ENCODE data around the gene XCL1.
"Not testable (repeated sequence)": the region's sequence is repeated elsewhere in the genome, so short reads cannot be mapped to it uniquely, and the experiment has no call there.

The XCL1 gene, protein sequence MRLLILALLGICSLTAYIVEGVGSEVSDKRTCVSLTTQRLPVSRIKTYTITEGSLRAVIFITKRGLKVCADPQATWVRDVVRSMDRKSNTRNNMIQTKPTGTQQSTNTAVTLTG

GRCh38 chr1:168576245-168576688 lies at the start of gene XCL1:
Gene XCL1 (plus strand): TSS chr1:168576605. CDS start chr1:168576638, 33 bp downstream.
- DNase-seq (ENCODE audit: low read depth in 2 of 2) = peak in 1 of 2 donors; percentile 21

DNA sequence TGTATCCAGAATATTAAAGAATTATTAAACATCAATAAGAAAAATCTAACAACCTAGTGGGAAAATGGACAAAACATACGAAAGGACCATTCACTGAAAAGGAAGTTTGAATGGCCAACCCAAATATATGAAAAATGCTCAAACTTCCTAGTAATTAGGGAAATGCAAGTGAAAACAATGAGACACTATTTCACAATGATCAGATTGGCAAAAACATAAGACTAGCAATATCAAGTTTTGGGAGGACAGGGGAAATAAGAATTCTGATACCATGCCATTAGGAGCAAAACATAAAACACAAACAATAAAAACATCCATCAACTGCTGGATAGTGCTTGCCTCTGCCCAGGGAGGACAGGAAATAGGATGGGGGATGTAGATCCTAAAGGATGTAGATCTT lies 46.9 kb upstream of the XCL1 start:
- DNase-seq (ENCODE audit: low read depth in 2 of 2) = no peak

- no peak for DNase-seq (ENCODE audit: low read depth in 2 of 2)
Observed at GRCh38 chr1:168531615-168532345, 44.6 kb upstream of the XCL1 start.

DNA sequence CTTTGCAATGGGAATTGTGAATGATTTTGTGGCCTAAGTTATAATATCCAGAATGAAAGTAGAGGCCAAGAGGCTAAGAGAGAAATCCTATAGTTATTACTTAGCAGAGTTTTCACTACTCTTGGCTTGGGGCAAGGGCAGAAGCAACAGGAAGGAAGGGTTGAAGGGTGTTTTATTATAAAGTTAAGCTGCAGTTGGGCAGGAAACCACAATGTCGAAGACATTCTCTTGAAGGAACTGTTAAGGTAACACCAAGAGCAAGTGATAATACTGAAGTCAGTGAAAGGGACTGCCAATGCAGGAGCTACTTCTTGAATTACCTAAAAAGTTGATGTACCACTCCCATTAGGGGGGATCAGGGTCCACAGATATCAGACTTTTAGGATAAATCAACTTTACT lies 40.9 kb upstream of the XCL1 start:
- DNase-seq (ENCODE audit: low read depth in 2 of 2) = no peak

DNA sequence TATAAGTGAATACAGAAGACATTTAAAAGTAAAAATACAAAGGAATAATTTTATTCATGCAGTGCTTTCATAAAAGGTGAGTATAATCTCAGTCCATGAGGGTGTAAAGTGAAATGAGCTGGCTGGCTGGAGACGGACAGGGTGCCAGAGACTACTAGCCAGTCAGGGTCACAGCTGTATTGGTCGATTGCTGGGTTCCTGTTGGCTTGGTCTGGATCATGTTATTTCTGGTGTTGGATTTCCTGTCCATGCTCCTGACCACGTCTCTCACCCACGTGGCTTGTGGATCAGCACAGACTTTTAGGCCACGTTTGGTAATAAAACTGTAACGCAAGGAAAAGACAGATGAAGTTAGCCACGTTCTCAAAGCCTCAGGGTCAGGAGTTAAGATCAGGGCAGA lies 35.6 kb upstream of the XCL1 start:
- not testable (repeated sequence) for DNase-seq (ENCODE audit: low read depth in 2 of 2)

DNA sequence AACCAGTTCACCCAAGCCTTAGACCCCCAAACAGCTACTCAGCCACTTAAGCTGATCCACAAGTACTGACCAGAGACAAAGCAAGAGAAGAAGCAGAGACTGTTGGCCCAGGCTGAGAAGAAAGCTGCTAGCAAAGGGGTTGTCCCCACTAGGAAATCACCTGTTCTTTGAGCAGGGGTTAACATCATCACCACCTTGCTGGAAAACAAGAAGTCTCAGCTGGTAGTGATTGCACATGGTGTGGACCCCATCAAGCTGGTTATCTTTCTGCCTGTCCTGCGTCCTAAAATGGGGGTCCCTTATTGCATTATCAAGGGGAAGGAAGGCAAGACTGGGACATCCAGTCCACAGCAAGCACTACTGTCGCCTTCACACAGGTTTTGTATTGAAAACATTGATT lies 33.4 kb upstream of the XCL1 start:
- not testable (repeated sequence) for DNase-seq (ENCODE audit: low read depth in 2 of 2)

- not testable (repeated sequence) for DNase-seq (ENCODE audit: low read depth in 2 of 2)
Observed at GRCh38 chr1:168543840-168544498, 32.4 kb upstream of the XCL1 start, which contains the start of gene XCL2. Gene XCL2 (minus strand): TSS chr1:168543997. CDS start chr1:168543964, 33 bp downstream.

DNA sequence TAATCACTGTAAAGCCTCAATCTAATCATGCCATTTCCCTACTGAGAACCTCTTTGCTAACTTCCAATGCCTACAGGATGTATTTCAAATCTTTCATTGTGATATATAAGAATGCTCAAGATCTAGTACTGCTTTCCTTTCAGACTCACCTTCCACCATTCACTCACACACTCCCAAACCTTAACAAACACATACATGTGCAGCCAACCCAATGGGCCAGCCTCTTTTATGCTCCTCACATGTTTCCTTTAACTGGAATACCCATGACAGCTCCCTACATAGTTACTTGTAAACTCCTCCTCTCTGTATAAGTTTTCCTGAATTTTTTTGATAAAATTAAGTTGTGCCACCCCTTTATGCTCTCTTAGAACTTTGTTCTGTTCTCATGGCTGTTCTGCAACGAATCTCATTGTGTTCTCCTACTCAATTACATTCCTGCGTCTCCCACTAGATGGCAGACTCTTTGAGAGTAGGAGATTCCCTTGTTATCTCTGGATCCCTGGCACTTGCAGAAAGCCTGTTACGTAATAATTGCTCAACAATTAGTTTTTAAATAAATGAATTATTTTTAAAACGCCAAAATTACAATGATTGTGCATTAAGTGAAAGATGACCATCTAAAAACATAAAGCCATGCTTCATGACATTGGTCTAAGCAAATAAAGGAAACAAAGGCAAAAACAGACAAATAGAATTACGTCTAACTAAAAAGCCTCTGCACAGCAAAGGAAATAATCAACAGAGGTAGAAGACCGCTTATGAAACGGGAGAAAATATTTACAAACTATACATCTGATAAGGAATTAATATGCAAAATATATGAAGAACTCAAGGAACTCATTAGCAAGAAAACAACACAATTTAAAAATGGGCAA lies 30.5 kb upstream of the XCL1 start:
- not testable (repeated sequence) for DNase-seq (ENCODE audit: low read depth in 2 of 2)

GRCh38 chr1:168546553-168546895 lies 29.9 kb upstream of the XCL1 start:
- not testable (repeated sequence) for DNase-seq (ENCODE audit: low read depth in 2 of 2)

- no peak for DNase-seq (ENCODE audit: low read depth in 2 of 2)
Observed at GRCh38 chr1:168550971-168551370, 25.4 kb upstream of the XCL1 start.

- DNase-seq (ENCODE audit: low read depth in 2 of 2) = no peak
Observed at GRCh38 chr1:168551688-168552087, 24.7 kb upstream of the XCL1 start.

DNA sequence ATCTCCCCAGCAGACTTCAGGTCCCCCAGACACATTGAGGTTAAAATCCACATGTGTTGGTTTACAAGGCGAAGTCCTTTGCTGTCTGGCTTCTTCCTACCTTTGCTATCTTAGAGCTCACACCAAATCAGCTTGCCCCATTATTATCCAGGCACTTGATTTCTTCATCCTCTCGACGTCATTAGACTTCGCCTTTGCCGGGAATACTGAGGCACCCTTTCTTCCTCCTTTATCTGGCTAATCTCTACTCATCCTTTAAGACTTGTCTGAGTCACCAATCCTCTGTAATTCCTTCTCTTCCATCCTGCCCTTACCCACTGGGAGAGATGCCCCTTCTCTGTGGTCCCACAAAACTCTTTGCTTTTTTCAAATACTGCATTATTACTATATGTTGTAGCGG lies 23.4 kb upstream of the XCL1 start:
- DNase-seq (ENCODE audit: low read depth in 2 of 2) = no peak

GRCh38 chr1:168553680-168554553 lies 22.5 kb upstream of the XCL1 start:
- peak in 1 of 2 donors; percentile 34 for DNase-seq (ENCODE audit: low read depth in 2 of 2)

DNA sequence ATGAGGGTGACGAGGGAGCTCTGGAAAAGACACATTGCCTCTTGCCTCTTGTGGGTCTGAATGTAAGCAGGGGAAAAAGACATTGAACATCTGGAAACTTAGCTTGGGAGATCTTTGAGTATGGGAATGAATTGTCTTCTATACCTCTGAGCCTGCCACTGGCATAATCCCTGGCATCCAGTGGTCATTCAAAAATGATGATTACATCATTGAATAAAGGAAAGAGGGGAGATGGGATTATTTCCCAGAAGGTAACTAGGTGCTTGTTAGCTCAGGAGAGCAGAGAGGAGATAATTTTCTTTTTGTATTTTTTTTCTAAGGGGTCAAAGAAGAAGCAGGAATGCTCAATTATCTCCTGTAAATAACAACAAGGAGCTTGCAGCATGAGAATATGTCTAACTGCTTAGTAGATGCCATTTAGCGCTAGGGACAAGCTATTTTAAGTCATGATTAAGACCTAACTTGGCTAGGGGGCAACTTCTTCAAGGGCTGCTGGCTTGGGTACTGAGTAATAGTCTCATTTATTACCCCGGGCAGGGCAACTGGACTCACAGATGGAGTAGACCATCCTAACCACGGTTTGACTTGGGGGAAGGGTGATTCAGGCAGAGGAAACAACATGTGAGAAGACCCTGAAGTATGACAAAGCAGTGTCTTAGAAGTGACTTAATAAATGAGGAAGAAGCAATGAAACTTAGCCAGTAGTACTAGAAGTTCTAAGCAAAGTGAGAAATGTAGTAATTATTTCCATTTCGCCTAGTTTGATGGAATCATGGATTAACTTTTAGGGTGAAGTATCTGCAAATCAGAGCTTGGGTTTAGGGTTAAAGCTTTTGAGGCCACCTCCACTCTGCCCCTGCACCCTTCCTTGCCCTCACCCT lies 21.6 kb upstream of the XCL1 start:
- DNase-seq (ENCODE audit: low read depth in 2 of 2) = no peak

DNA sequence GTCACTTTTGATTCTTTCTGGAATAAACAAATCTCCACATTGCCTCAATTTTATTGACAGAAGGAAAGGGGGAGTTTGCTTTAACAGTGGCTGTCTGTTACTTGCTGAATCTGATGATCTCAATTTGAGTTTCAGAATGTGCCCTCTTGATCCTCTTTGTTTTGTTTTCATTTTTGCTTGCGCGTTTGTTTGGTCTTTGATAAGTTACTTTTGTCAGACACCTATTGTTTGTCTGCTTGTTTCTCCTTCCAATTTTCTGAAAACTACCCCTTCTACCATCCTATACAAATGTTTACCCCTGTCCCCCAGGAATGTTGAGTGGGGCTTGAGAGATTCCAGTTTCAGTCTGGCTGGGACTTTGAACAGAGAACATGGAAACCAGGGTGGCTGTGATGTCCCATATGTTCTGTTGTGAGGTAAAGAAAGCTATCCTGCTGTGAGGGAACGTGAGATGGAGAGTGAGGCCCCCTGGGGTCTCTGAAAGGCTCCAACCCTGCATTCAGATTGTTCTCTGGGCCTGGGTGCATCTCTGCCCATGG lies 20.8 kb upstream of the XCL1 start:
- no peak for DNase-seq (ENCODE audit: low read depth in 2 of 2)

DNA sequence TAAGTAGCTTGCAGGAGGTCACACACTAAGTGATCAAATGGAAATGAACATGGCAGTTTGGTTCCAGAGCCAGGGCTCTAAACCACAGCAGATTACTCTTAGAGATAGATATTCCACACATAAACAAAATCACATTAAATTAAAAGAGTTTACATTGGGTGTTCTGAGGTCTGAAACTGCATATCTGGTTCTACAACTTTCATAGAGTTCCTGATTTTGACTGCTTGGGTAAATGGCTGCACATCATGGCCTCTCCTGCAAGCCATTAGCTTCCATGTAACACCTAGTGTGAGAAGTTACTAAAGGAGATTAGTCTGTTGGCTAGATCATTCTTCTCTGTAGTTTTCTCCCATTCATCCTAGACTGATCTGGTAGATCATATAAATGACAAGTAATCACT lies 19.8 kb upstream of the XCL1 start:
- no peak for DNase-seq (ENCODE audit: low read depth in 2 of 2)

DNA sequence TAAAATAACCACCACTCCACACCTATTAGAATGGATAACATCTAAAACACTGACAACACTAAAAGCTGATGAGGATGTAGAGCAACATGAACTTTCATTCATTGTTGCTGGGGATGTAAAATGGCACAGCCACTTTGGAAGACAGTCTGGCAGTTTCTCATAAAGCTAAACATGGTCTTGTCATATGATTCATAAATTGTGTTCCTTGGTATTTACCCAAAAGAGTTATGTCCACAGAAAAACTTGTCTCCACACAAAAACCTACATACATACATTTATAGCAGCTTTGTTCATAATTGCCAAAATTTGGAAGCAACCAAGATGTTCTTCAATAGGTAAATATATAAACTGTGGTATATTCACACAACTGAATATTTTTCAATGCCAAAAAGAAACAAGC lies 16.0 kb upstream of the XCL1 start:
- DNase-seq (ENCODE audit: low read depth in 2 of 2) = no peak

DNA sequence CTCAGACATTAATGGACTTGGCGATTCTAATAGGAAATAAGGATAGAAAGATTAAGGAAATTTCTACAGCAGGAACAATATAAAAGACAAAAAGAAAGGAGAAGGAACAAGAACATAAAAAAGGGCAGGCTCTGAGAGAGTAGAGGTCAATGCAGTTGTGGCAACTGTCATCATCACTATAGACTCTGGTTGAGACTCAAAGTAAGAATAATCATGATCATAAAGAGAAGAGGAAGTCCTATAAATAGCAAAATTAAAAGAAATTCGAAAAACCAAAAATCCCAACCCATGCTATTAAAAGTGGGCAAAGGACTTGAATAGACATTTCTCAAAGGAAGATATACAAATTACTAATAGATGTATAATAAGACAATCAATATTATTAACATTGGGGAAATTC lies 14.4 kb upstream of the XCL1 start:
- DNase-seq (ENCODE audit: low read depth in 2 of 2) = no peak

- DNase-seq (ENCODE audit: low read depth in 2 of 2) = no peak
Observed at GRCh38 chr1:168565825-168566224, 10.6 kb upstream of the XCL1 start.

DNA sequence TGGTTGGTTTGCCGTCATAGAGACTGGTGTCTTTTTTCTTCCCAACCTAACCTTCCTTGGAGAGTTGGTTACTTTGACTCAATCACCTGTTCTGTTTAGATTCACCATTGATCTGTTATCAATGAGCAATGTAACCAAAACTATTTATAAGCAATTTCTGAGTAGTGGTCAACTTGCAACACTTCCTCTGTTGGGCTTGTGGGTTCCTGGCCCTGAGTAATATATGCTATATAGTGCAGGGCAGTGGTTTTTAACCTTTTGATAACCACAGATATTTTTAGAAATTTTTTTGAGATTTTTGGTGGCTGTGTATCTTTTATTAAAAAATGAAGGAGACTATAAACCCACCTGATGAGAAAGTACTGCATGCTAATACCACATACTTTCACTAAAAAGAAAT lies 9.4 kb upstream of the XCL1 start:
- no peak for DNase-seq (ENCODE audit: low read depth in 2 of 2)

Measured in stimulated activated CD8-positive, alpha-beta memory T cell treated with anti-CD3 and anti-CD28 coated beads, Interleukin-2, amount 100 ng/mL, for 48 hours (primary cell).